ENCODE measurements around the gene ANKS6.

- TF ChIP-seq POLR2A (IDR thresholded peaks at IDR 0.05), result no peak
- no peak for TF ChIP-seq CTCF (IDR thresholded peaks at IDR 0.05)
- TF ChIP-seq POLR2AphosphoS5 (IDR thresholded peaks at IDR 0.05), result no peak
- TF ChIP-seq EP300 (IDR thresholded peaks at IDR 0.05), result no peak
These were observed 10.2 kb upstream of the ANKS6 start for GRCh38 chr9:98806394-98807035.
